Common myeloid progenitor, CD34-positive (primary cell): ENCODE results near the gene NOL4L.

Source experiments
- CTCF ChIA-PET: fragments of 350-600 bp; sonication (Branson Sonifier 250); formaldehyde crosslinking; loops from one replicate; lab custom pipeline; 2021; ENCODE audit warnings: antibody characterized with exemption; lab: Charles Lee
- POLR2A ChIA-PET: fragments of 350-600 bp; sonication (Branson Sonifier 250); formaldehyde crosslinking; loops from one replicate; lab custom pipeline; 2021; ENCODE audit warnings: antibody characterized with exemption; lab: Charles Lee
- DNase-seq, 3 donors: peaks; one replicate each; pipeline versions ENCODE4 v3.0.0 to v3.0.0-alpha.2; 2013
- H3K27ac ChIP-seq, 2 experiments: 1 replicate in 1 of 2; 2 replicates in 1 of 2; pipeline ENCODE4 v1.7.0; 2013; ENCODE audit warnings: inconsistent platforms in 2 of 2, low read length in 2 of 2, mild to moderate bottlenecking in 2 of 2, low read depth in 1 of 2, moderate library complexity in 1 of 2; ENCODE audit not compliant: severe bottlenecking in 2 of 2, insufficient read depth in 1 of 2, poor library complexity in 1 of 2
- H3K27me3 ChIP-seq, 5 experiments: replicated peaks in 2 of 5; 1 replicate in 3 of 5; 2 replicates in 2 of 5; pipeline versions ENCODE4 v1.6.1 to v1.7.0; 2013; ENCODE audit warnings: low read length in 4 of 5, mild to moderate bottlenecking in 2 of 5, moderate library complexity in 2 of 5, inconsistent platforms in 1 of 5; ENCODE audit not compliant: insufficient read depth in 5 of 5, control insufficient read depth in 4 of 5
- H3K36me3 ChIP-seq, 4 experiments: 1 replicate in 2 of 4; 2 replicates in 2 of 4; pipeline versions ENCODE4 v1.6.1 to v1.7.0; 2013; ENCODE audit warnings: low read length in 3 of 4, control low read depth in 1 of 4, mild to moderate bottlenecking in 1 of 4; ENCODE audit not compliant: control insufficient read depth in 4 of 4, insufficient read depth in 4 of 4
- H3K4me1 ChIP-seq, 4 experiments: 1 replicate in 3 of 4; 2 replicates in 1 of 4; pipeline versions ENCODE4 v1.6.1 to v1.7.1; 2013; ENCODE audit warnings: low read length in 3 of 4, mild to moderate bottlenecking in 3 of 4, control low read depth in 1 of 4, inconsistent platforms in 1 of 4, moderate library complexity in 1 of 4; ENCODE audit not compliant: control insufficient read depth in 4 of 4, insufficient read depth in 4 of 4; ENCODE audit errors: control extremely low read depth in 1 of 4
- H3K4me3 ChIP-seq, 7 experiments: 1 replicate in 4 of 7; 2 replicates in 3 of 7; pipeline versions ENCODE4 v1.5.1 to v1.7.0; 2013; ENCODE audit warnings: mild to moderate bottlenecking in 7 of 7, low read length in 6 of 7, moderate library complexity in 6 of 7, inconsistent platforms in 2 of 7, low read depth in 2 of 7, control low read depth in 1 of 7; ENCODE audit not compliant: insufficient read depth in 4 of 7, control insufficient read depth in 1 of 7; ENCODE audit errors: extremely low read depth in 1 of 7
- H3K9me3 ChIP-seq, 5 experiments: 1 replicate in 4 of 5; 2 replicates in 1 of 5; pipeline versions ENCODE4 v1.6.1 to v1.7.1; 2013; ENCODE audit warnings: low read length in 4 of 5, mild to moderate bottlenecking in 2 of 5, inconsistent platforms in 1 of 5, low read depth in 1 of 5, moderate library complexity in 1 of 5; ENCODE audit not compliant: control insufficient read depth in 4 of 5, insufficient read depth in 2 of 5; ENCODE audit errors: control extremely low read depth in 1 of 5
- WGBS: methylation state at CpG from one replicate; pipeline ENCODE4 v1.1.5; 2013; ENCODE audit not compliant: insufficient coverage; 5-methylcytosine and 5-hydroxymethylcytosine counted together

The NOL4L gene

GRCh38 chr20:32395066-32395465 is 190.1 kb downstream of the NOL4L start:
- peaks cover 0 to 14% (median 7%) of the 10 kb centered on the region in 5 experiments for H3K9me3 ChIP-seq
- DNase-seq: peak in 2 of 3 donors; percentile 26 to 52
- no peaks in the 10 kb centered on the region for H3K27me3 ChIP-seq
- no peak overlapping the region for H3K4me3 ChIP-seq
- 100% methylated on average over 2 of the region's 3 CpGs for WGBS
- POLR2A ChIA-PET: no interaction called here
- CTCF ChIA-PET: interaction anchor here (1.0 to 1.5 kb wide), 2 partner anchors 10 to 24 kb away, joined by 5 to 7 read pairs; no protein-coding TSS in a partner anchor
- H3K4me1 ChIP-seq: peaks cover 0 to 14% (median 2%) of the 10 kb centered on the region in 4 experiments
- no peak overlapping the region for H3K27ac ChIP-seq
- peaks cover 6 to 29% (median 12%) of the 10 kb centered on the region in 4 experiments for H3K36me3 ChIP-seq
